HepG2 (cell line): Measurements from ENCODE around the gene PTPRCAP. TPM values are rescaled to one million over a fixed set of nuclear protein-coding genes. Genes with fewer than 3 reads are reported as not detected.

ENCODE experiments used
- GRHL1 ChIP-seq: sonication (generic); formaldehyde crosslinking; conservative IDR thresholded peaks from 2 replicates; pipeline ENCODE4 v1.8.0; 2022; ENCODE audit warnings: missing genetic modification reagents
- IRF2 ChIP-seq: IDR thresholded peaks from 2 replicates; pipeline ENCODE4 v1.6.1; 2018; ENCODE audit warnings: missing genetic modification reagents, missing compliant biosample characterization
- KDM2A ChIP-seq: sonication (generic); formaldehyde crosslinking; IDR thresholded peaks from 2 replicates; pipeline ENCODE4 v1.4.0; 2020; ENCODE audit warnings: low read depth, missing genetic modification reagents, borderline replicate concordance
- KDM5A ChIP-seq: fragments of 200-600 bp; sonication (generic); IDR thresholded peaks from 2 replicates; pipeline ENCODE4 v1.7.0; 2018; ENCODE audit warnings: antibody characterized with exemption, mild to moderate bottlenecking, low read length, borderline replicate concordance
- PHF20 ChIP-seq: sonication (generic); formaldehyde crosslinking; IDR thresholded peaks from 2 replicates; pipeline ENCODE4 v1.5.0; 2020; ENCODE audit warnings: mild to moderate bottlenecking, missing genetic modification reagents
- POGZ ChIP-seq: sonication (generic); formaldehyde crosslinking; IDR thresholded peaks from 2 replicates; pipeline ENCODE4 v1.4.0; 2020; ENCODE audit warnings: mild to moderate bottlenecking, missing genetic modification reagents
- PRDM15 ChIP-seq: sonication (generic); formaldehyde crosslinking; IDR thresholded peaks from 2 replicates; pipeline ENCODE4 v1.4.0; 2020; ENCODE audit warnings: missing genetic modification reagents
- REPIN1 ChIP-seq: sonication (generic); formaldehyde crosslinking; IDR thresholded peaks from 2 replicates; pipeline ENCODE4 v1.8.0; 2022; ENCODE audit warnings: missing genetic modification reagents, low read depth, mild to moderate bottlenecking, borderline replicate concordance
- RXRB ChIP-seq: IDR thresholded peaks from 2 replicates; pipeline ENCODE4 v1.6.1; 2016; ENCODE audit warnings: borderline replicate concordance, missing genetic modification reagents, missing compliant biosample characterization
- SETDB1 ChIP-seq: sonication (generic); formaldehyde crosslinking; IDR thresholded peaks from 2 replicates; pipeline ENCODE4 v1.5.1; 2020; ENCODE audit warnings: missing genetic modification reagents, mild to moderate bottlenecking, borderline replicate concordance
- SMAD1 ChIP-seq: sonication (generic); formaldehyde crosslinking; IDR thresholded peaks from 2 replicates; pipeline ENCODE4 v1.4.0; 2020; ENCODE audit warnings: missing genetic modification reagents, low read depth, mild to moderate bottlenecking, borderline replicate concordance
- SP2 ChIP-seq: sonication (generic); formaldehyde crosslinking; IDR thresholded peaks from 2 replicates; pipeline ENCODE4 v1.5.1; 2020; ENCODE audit warnings: mild to moderate bottlenecking, missing genetic modification reagents
- ZBTB43 ChIP-seq: sonication (generic); formaldehyde crosslinking; conservative IDR thresholded peaks from 2 replicates; pipeline ENCODE4 v1.4.0; 2020; ENCODE audit warnings: missing genetic modification reagents
- ZC3H13 ChIP-seq: sonication (generic); formaldehyde crosslinking; IDR thresholded peaks from 2 replicates; pipeline ENCODE4 v1.8.1; 2023; ENCODE audit warnings: mild to moderate bottlenecking, missing genetic modification reagents, moderate library complexity
- ZFX ChIP-seq: sonication (generic); formaldehyde crosslinking; IDR thresholded peaks from 2 replicates; pipeline ENCODE4 v1.4.0; 2020; ENCODE audit warnings: mild to moderate bottlenecking, low read depth, missing genetic modification reagents, moderate library complexity
- ZFY ChIP-seq: sonication (generic); formaldehyde crosslinking; IDR thresholded peaks from 2 replicates; pipeline ENCODE4 v1.4.0; 2020; ENCODE audit warnings: missing genetic modification reagents
- ZHX1 ChIP-seq: sonication (generic); formaldehyde crosslinking; IDR thresholded peaks from 2 replicates; pipeline ENCODE4 v1.8.1; 2022; ENCODE audit warnings: low read depth, mild to moderate bottlenecking, missing genetic modification reagents
- ZNF557 ChIP-seq: sonication (generic); formaldehyde crosslinking; IDR thresholded peaks from 2 replicates; pipeline ENCODE4 v1.4.0; 2020; ENCODE audit warnings: missing genetic modification reagents
- polyA plus RNA-seq, 8 experiments: library from polyadenylated mRNA; depleted of rRNA in 3 of 8; stranded (reverse) in 7 of 8; unstranded in 1 of 8; fragments of >200 nt; fragmentation: Illumina TruSeq in 4 of 8; extraction: Trizol in 4 of 8; gene quantifications; 2 replicates each; pipeline versions ENCODE4 v1.2.1 to v1.2.3, GENCODE V29; 2011 to 2016; ENCODE audit warnings: low read depth in 4 of 8, missing spikeins in 1 of 8, mixed read lengths in 1 of 8; ENCODE audit not compliant: insufficient read depth in 1 of 8
- total RNA-seq, 5 experiments: library from RNA; depleted of rRNA; stranded (reverse); fragments of >200 nt; fragmentation: Illumina TruSeq; extraction: Trizol; gene quantifications; 2 replicates each; pipeline ENCODE4 v1.2.3, GENCODE V29; 2016; ENCODE audit warnings: low read depth in 1 of 5

Gene PTPRCAP
- total and polyA plus RNA-seq, 2 of the 13 experiments (the other 11 are each of a cell fraction or from before 2014, with no cell fraction given): 0.60 to 0.70 TPM

- TF ChIP-seq ZBTB43 (CRISPR knock-in tag) (peak; percentile 56; the same call in 1 of the 2 replicates), REPIN1 (CRISPR knock-in tag) (peak; percentile 79; the same call in 1 of the 2 replicates), PHF20 (CRISPR knock-in tag) (peak; percentile 96), KDM5A (peak; percentile 96), KDM2A (CRISPR knock-in tag) (peak; percentile 88), SP2 (CRISPR knock-in tag) (peak; percentile 27; the same call in 1 of the 2 replicates), PRDM15 (CRISPR knock-in tag) (0 out of 2 replicates have a peak, but pooled peaks have one; percentile 38), ZNF557 (CRISPR knock-in tag) (0 out of 2 replicates have a peak, but pooled peaks have one; percentile 52), POGZ (peak; percentile 80), SMAD1 (peak; percentile 43; the same call in 1 of the 2 replicates), RXRB (peak; percentile 52; the same call in 1 of the 2 replicates), SETDB1 (CRISPR knock-in tag) (no peak), ZFX (peak; percentile 94), GRHL1 (CRISPR knock-in tag) (no peak), ZFY (peak; percentile 94), ZHX1 (CRISPR knock-in tag) (peak; percentile 87; the same call in 1 of the 2 replicates), ZC3H13 (CRISPR knock-in tag) (no peak), IRF2 (CRISPR knock-in tag) (peak; percentile 98)
These were observed 9.2 kb downstream of the PTPRCAP start, which contains the start of gene RPS6KB2 (continued) for GRCh38 chr11:67428052-67429001.
